Measurements from ENCODE around the gene LMF1.

Gene LMF1

GRCh38 chr16:1002399-1003166, 31.8 kb upstream of the LMF1 start:
- peak; percentile 2 for DNase-seq

GRCh38 chr16:1001096-1001495, 30.3 kb upstream of the LMF1 start:
- no peak for DNase-seq

- no peak for DNase-seq
Measured at GRCh38 chr16:1000608-1001007, 29.8 kb upstream of the LMF1 start.

DNA sequence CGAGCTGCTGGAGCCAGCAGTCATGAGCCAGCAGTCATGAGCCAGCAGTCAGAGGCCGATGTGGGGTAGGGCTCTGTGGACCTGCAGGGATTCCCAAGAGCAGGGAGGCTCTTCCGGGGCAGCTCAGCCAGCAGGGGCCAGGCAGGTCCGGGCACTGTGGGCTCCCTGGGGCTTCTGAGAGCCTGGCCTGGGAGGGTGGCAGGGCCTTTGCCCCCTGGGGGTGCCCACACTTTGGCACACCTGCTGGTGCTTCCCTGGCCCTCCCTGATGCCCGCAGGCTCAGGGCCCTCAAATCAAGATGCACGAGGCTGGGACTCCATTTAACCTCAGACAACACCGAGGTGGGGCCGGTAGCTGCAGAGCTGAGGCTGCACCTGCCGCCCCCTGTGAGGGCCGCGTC, 28.9 kb upstream of the LMF1 start:
- DNase-seq: no peak

GRCh38 chr16:998615-999014, 27.8 kb upstream of the LMF1 start:
- DNase-seq: no peak

DNA sequence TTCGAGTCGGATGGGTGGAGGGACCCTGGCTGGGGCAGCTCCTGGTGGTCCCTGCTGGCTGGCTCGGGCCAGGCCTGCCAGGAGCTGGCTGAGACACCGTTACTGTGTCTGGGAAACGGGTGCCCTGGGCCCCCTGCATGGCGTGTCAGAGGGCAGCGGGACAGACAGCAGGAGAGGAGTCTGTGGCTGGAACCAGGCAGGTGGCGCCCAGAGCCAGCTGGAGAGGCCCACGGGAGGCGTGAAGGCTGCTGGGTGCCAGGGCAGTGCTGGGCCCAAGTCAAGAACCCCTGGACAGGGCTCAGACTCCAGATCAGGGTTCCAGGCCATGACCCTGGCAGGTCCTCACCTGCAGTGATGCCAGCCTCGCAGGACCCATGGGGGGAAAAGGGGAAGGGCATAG, 27.4 kb upstream of the LMF1 start:
- DNase-seq: no peak

GRCh38 chr16:997440-998051, 26.8 kb upstream of the LMF1 start:
- DNase-seq: no peak

GRCh38 chr16:996681-997080, 25.9 kb upstream of the LMF1 start:
- DNase-seq: no peak

GRCh38 chr16:995783-996182, 25.0 kb upstream of the LMF1 start:
- DNase-seq: no peak

DNA sequence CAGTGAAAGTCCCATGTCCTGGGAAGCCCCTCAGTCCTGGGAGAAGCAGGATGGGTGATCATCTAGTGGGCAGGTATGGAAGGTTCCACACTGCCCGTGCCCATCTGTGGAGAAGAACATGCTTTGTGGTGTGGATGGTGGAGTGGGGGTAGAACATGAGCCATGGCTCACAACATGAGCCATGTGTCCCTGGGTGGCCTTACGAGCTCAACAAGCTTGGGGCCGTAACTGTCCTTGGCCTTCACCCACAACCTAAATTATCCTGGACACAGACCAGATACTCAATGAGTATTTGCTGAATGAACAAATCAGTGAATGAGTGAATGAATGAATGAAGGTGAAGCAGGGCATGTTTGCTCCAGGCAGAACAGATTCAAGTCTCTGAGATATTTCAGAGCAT, 24.3 kb upstream of the LMF1 start:
- DNase-seq: no peak

- no peak for DNase-seq
Measured at GRCh38 chr16:993731-994130, 22.9 kb upstream of the LMF1 start.

GRCh38 chr16:991773-992172, 21.0 kb upstream of the LMF1 start:
- DNase-seq: no peak

DNA sequence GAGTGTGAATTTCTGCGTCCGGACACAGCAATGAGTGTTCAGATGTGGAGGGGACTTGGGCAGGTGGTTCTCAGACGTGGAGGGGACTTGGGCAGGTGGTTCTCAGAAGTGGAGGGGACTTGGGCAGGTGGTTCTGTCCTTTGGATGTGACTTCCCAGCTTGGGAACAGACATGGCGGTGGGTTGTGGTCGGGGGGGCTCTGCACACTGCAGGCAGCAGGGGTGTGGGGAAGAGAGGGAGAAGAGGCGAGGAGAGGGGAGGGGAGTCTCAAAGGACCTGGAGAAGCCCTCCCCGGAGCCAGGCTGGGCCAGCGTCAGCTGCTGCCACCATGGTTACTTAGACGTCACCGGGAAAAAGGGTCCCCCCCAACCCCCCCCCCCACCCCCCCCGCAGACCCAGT, 20.6 kb upstream of the LMF1 start:
- DNase-seq: no peak

DNA sequence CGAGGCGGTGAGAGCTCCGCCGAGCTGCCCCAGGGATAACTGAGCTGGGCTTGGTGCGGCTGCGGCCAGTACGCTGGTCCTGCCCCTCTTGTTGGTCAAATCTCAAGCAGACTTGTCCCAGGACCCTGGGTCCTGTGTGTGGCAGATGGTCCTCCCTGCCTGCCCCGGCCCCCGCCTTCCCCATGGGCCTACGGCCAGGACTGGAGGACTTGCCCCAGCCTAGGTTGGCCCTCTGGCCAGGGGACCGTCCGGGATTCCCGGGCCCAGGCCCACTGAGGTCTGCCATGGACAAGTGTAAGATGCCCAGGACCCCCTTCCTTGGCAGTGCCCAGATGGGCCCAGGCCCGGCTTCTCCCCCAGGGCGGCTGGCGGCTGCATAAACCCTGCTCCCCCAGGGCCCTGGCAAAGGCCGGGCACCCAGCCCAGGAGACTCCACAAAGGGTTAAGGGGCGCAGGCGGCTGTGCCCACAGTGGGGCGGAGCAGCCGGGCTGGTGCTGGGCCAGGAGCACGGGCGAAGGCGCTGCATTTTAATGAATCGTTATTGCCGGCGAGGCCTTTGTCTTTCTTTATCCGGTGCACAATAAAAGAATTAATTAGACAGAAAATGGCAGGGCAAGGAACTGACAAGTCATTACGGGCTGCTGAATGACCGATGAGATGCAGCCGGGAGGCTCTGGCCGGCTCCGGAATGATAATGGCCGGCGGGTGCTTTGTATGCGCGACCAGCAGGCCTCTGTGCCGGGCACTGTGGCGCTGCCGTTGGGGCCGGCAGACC, 19.9 kb upstream of the LMF1 start:
- DNase-seq: no peak

DNA sequence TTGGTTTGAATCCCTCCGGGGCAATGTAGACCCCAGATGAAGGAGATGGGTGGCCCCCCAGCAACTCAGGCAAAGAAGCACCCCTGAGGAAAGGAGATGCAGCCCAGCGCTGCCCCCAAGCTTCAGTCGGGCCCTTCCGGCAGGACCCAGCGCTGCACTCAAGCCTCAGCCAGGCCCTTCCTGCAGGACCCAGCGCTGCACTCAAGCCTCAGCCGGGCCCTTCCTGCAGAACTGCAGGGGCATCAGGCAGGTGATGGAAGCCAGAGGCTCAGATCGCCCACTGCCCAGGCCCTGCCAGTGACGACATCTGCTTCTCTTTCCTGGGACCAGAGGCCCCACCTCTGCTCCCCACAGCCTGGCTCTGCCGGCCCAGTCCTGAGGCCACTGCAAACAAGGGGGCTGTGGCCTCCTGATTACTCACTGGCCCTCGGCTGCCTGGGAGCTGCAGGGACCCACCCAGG, 18.6 kb upstream of the LMF1 start:
- DNase-seq: no peak

GRCh38 chr16:988471-989353, 17.9 kb upstream of the LMF1 start:
- DNase-seq: no peak

DNA sequence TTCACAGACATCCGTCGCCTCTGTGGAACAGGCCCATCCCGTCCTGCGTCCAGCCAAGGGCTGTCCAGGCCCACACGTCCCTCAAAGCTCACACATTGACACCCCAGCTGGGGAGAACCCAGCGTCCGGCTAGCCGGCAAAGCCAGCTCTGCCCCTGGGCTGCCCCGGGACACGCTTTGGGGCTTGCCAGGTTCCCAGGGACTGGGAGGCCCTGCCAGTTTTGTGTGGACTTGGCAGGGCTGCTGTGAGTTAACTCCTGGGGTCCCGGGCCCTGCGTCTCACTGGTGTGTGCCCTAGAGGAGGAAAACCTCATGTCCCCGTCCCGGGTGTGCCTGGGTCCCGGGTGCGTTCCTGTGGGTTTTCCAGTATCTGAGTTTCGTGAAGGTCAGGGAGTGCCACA, 17.1 kb upstream of the LMF1 start:
- DNase-seq: no peak

DNA sequence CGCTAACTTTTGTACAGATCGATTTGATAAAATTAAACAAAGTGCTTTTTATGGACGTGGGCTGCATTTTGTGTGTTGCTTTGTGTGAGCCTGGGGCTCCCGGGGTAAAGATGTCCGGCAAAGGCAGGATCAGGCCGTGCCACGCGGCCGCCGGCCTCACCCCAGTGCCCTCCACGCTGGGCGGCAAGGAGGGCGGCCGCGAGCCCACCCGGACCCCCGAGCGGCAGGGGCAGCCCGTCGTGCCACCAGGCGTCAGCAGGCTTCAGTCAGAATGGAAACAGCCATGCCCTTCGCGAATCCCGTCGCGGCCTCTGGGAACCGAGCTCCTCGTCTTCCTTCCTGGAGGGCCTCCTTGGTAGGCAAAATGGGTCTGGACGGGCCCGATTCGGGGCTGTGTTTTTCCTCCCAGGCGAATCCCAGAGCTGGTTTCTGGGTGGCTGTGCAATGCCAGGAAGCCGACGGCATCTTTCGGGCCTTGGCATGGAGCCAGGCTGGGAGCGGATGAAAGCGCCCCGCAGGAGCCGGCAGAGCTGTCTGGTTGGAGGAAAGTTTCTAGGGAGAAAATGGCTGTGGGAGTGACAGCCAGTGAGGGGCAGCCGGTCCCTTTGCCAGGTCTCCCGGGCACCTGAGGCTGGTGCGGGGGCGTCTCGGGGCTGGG, 16.3 kb upstream of the LMF1 start:
- DNase-seq: no peak

DNA sequence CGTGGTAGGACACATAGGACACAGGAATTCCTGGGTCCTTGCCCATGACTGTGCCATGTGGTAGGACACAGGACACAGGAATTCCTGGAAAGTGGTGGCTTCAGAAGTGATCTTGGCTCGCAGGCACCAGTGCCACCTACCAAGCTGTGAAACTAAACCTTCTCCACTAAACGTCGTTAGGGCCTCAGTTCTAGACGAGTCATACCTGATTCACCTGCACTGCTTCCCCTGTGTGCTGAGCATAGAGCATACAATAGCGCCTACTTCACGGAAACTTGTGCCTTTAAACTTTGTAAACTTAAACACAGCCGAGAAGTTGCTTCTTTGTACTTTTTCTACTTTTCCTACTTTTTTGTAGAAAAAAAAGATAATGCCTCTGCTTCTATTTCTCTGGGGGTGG, 15.6 kb upstream of the LMF1 start:
- DNase-seq: no peak

- no peak for DNase-seq
Measured at GRCh38 chr16:985646-986400, 15.0 kb upstream of the LMF1 start.

- no peak for DNase-seq
Measured at GRCh38 chr16:984736-985636, 14.2 kb upstream of the LMF1 start.

Measured in SHP77 treated with DMSO at 0.1 percent for 48 hours (cell line).